CD4-positive, alpha-beta T cell treated with Interleukin-4 for 1 hour (primary cell): ENCODE results near the gene HOXA1.

ENCODE experiments used
- DNase-seq, 2 donors: peaks; one replicate each; pipeline ENCODE4 v3.0.0-alpha.2; 2020 to 2022

Gene HOXA1

DNA sequence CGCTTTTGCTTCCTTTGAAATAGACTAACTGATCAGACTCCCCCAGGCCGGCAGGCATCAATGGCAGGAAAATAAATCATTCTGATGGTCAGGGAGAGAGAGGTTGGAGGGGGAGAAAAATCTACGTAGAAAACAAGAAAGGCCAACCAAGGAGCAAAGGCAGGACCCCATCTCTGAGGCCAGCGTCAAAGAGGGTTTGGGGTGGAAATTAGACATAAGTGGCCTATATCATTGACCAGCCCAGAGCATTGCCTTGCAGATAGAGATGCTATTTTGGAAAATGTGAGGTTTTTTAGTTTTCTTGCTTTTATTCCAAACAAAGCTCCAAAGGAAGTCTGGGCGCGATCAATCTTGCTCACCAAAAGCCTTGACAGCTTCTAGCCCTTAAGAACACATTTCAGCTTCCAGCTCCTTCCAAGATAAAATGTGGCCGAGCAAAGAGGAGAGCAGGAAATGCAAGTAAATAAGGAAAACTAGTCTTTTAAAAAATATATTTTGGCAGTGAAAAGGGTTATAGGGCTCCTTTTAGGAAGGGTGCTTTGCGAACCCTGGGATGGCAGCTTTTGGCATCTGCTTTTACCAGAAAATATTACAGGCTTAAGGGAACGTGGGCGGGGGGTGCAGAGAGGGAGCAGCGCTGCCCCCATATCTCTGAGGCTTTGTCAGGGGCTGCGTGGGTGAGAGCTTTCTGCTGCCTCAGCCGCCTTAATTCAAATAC lies 8.7 kb upstream of the HOXA1 start:
- no peak for DNase-seq

DNA sequence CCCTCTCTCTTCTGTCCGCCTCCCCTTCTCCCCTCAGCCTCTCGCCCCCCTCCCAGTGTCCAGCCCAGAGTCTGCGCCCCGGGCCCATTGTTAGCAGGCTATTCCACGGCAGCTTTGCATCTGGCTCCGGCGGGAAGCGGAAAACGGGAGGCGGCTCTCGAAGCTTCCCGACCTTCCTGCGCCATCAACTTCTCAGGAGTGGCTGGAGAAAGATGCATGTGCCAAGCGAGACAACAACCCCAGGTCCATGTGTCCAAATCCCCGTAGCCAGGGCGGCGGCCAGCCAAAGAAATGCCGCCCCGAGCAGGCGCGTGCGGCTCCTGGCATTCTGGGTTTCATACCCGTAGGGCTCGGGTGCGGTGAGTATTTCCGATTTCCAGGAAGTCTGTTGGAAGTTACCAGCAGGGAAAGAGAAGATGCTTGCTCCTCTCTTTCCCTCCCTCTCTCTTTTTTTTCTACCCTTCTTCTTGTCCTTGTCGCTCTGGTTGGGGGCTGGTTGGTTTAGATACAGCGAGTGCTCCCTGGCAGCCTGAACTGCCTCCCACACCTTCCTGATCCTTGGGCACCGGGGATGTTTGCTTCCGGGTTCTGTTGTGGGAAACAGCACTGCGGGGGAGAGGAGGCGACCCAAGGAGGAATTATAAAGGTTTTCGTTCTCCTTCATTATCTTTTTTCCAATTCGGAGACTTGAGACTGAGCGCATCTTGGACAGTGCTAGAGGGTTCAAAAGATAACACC lies 7.9 kb upstream of the HOXA1 start:
- no peak for DNase-seq

DNA sequence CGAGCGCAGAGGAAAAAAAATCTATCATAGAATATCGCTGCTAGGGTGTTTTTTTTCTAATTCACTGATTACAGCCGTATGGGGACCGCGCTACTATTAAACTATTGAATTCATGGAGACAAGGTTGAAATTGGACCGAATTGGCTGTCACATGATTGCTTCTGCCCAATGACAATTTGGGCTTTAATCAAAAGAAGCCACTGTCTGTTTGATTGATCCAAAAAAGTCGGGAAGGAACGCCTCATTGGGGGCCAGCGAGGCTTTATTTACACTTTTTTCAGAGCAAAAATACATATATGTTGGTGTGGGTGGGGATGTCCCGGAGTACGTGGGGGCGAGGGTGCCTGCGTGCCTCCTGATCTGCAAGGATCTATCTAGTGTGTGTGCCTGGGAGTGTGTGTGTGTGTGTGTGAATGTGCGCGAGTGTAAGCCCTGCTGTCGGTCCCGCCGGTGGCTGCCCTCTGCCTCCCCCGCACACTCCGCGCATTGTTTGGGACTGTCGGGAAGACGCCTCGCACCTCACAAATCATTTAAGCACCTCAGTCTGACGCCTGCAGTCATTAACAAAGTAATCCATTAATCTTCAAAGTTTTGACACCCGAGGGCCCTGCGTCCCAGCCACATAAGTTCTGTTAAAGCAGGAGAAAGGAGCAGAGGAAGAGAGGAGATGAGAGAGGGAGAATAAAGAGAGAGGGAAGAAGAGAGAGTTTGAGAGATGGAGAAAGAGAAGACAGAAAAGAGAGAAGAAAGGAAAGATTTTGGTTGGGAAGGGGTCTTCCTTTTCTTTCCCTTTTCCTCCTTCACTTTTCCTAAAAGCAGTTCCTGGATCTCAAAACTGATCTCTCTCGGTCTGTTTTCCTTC lies 7.0 kb upstream of the HOXA1 start, which contains the start of gene HOXA2:
Gene HOXA2 (minus strand): TSS at position 103 of the 862 bp plus-strand sequence. CDS start 183 bp downstream, outside the sequence.
- no peak for DNase-seq

DNA sequence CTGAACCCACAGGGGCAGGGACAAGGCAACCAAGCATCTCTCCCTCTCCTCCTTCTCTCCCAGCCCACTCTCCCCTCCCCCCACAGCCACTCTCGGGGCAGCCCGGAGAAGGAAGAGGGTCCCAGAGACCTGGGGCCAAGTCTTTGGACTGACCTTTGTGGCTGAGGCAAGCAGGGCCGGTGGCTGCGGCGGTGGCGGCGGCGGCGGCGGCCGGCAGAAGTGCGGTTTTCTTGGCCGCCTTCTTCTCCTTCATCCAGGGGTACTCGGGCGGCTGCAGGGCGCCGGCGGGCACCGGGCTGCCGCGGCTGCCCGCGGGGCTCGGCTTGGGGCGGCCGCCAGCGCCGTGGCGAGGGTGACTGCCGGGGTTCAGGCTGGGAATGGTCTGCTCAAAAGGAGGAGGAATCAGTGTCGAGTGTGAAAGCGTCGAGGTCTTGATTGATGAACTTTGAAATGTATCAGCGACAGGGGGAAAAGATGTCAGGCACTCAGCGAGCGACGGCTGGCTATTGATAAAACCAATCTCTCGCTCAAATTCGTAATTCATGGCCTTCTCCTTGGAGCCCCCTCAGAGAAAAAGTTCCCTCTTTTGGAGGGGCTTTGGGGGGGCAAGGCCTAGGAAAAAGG lies 6.3 kb upstream of the HOXA1 start:
- no peak for DNase-seq

DNA sequence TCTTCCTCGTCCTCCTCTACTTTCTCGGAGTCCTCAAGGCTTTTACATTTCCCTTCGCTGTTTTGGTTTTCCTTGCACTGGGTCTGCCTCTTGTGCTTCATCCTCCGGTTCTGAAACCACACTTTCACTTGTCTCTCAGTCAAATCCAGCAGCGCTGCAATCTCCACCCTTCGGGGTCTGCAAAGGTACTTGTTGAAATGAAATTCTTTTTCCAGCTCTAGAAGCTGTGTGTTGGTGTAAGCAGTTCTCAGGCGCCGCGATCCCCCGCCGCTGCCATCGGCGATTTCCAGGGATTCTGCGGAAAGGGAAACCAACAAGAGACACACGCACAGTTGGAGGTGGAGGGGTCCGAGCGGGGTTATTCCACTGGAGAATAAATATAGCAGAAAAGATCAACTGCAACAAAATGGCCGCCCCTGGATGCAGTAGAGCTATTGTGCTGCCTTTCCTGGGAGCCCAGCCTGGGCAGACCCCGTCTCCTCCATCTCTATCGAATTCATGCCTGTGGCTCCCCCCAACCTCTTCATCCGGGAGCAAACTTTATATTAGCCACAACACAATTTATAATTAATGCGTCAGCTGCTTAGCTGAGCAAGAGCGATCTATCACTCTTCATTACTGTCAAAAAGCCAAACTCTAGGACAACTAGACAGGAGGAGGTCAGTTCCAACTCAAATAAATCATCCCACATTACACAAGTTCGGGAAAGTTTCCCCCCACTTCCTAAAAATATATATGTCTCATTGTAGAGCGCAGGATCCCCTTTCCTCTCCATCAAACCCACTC lies 5.6 kb upstream of the HOXA1 start:
- no peak for DNase-seq

DNA sequence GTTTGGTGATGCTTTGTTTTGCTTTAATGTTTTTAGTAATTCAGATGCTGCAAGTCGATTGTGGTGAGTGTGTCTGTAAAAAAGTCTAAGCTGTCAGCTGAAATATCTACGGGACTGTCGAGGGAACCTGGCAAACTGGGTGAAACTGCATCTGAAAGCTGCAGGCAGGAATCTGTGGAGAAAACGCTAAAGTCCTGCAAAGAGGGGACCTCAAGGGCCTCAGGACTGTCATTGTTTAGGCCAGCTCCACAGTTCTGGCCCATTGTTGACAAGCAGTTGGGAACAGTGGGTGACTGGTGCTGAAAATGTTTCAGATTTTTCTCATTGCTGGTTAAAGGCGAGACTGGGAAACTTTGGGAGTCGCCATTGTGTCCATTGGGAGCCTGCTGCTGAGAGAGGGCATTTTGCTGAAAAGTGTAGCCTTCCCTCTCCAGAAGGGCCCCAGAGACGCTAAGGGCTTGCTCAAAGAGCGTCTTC lies 4.9 kb upstream of the HOXA1 start:
- DNase-seq = no peak

DNA sequence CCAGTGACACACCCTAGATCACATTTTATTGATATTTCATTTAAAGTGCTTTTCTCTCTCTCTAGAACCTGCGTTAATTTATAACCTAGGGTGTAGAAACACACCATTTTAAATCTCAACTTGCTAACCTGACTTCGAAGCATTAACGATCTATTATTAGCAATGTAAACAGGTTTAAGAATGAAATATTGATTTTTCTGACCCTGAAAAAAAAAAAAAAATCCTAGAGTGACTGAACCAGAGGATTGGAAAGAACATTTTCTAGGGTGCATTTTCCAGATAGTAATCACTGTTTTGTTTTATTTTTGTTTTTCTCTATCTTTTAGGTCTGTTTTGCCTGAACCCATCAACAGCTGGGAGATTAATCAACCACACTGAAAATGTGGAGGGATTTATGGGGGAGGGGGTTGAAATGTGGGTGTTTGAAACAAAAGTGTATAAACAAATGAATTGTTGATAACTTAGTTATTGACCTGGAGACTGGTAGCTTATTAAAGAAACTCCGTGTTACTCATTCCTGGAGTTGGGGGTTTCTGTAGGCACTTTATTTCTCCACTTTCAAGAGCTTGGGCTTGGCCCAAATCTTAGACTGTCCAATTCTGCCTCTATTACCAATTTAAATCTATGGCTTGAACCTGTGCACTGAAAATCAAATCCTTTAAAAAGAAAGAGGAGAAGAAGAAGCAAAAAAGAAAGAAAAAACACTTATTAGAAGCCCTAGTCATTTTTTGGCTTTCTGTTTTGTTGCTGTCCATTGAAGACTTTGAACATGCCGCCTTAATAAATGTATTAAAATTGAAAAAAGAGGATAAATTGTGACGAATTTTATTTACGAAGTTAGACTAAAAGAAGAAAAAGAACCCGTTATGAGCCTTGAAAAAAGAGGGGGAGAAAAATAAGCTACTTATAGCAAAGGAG lies 3.9 kb upstream of the HOXA1 start:
- no peak for DNase-seq

DNA sequence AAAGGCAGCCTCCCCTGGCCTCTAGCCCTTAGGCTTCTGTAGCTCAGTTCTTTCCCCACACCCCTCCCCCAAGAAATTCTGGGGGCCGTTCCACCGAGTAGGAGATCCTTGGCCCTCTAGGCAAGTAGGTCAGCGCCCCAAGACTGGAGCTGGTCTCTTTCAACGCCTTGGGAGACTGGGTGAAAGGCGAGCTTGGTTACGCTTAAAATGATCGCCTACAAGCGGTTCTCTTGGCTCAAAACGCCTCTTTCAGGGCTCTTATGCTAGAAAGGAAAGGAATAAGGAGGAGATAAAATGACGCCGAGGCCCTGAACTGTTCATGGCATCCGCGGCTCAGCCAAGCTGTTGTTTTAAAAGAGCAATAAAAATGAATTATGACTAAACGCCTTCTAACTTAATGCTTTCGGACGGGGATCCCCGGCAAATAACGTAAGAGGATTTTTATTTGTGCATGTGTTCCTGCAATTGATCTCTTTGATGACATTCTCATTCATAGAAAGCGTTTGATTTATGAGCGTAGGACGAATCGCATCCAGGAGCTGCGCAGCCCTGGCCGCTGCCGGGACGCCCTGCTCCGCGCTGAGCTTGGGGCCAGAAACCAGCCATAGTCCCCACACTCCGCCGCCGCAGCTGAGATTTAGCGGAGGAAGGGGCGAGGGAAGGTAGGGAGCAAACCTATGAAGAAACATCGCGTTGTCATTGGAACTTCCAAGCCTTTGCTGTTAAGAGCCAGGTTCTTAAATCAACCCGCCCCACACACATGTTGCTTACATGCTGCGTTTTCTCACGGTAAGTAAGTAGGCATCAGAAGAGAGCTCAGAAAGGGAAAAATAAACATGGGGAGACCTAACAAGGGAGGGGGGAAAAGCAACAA lies 3.0 kb upstream of the HOXA1 start:
- DNase-seq = no peak

DNA sequence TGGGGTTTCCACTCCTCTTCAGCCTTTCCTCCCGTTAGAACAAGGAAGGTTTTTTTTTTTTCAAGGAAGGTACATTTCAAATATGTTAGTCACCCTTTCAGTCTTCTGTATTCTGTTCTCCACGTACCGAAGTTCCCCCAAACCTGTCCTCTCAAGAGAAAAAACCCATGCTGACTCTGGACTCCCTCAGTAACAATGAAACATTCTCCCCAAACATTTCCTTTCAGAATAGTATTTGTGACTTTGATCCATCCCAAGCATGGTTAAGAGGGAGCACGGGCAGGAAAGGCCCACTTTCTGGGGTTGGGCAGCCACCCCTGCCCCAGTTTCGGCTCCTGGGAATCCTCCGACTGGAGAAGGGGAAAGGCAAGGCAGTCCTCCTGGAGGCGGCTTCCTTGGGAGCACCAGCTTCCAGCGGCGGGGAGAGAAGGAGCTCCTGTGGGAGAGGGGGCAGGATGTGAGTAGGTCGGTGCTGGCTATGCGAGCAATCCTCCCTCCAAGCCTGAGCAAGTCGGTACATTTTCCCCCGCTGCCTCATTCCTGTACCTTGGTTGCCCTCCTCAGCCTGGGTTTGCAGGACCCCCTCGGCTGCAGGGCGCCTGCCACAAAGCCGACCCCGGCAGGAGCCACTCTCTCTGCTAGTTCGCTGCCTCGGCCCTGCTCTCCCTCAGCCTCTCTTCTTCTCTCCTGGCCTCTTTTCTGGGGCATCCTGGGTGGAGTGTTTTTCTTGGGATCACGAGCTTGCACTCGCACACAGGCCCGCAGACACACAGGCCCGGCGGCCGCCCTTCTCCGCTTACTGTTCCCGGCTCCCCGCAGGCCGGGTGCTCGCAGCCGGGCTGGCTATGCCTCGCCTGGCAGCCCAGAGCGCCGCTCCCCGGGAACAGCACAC lies 2.1 kb upstream of the HOXA1 start:
- no peak for DNase-seq

DNA sequence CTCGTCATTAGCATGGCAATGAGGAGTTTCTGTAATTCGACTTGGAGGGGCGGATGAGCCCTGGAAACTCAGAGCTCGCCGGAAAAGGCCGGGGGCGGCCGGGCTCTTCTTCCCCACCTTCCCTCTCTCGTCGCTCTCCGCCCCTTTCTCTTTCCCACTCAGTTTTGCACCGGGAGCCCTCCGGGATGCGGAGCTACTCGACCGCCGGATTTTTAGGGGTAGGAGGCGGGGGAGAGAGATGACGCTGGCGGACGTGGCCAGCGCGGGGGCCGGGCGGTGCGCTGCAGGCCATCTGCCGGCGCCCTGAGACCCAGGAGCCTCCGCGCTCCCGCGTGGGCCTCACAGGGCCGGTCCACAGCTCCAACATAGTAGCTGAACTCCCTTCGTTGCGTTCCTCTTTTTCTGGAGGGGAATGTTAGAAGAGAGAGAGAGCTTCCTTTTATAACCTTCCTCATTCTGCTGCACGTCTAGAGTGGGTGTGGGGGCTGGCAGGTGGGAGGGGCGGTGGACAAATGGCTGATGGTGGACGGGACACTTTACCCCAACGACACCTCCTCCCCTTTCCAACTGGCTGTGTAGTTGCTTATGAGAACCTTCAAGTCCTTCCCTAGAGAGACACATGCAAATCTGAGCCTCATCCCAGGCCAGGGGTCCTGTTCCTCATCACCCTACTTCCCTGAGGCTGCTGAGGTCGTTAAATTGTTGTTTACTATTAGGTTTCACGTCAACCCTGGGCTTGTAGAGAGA lies 1.1 kb upstream of the HOXA1 start:
- peak in 1 of 2 donors; percentile 28 for DNase-seq

DNA sequence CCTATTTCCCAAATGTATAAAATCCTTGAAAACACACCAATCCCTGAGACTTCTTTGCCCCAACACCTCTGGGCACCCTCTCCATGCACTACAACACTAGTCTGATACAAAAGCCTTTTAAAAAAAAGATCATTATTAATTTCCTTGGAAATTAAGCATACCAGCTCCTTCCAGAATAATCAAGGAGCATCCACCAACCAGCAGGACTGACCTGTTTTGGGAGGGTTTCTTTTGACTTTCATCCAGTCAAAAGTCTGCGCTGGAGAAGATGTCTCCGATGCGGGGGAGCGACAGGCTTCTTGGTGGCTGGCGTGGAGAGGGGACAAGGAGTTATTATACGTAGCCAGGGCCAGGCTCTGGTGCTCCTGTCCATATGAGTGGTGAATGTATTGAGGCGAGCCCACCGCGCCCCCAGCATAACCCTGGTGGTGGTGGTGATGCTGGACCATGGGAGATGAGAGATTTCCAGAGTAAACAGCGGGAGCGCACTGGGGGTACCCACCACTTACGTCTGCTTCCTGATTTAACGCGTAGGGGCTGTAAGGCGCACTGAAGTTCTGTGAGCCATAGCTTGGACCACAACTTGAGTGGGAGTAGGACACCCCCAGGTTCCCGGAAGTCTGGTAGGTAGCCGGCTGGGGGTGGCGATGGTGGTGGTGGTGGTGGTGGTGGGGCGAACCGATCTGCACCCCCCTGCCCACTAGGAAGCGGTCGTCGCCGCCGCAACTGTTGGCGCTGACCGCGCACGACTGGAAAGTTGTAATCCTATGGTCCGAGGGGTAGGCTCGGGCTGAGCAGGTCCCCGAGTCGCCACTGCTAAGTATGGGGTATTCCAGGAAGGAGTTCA lies 527 bp downstream of the HOXA1 start:
- DNase-seq = peak; percentile 19 to 26

DNA sequence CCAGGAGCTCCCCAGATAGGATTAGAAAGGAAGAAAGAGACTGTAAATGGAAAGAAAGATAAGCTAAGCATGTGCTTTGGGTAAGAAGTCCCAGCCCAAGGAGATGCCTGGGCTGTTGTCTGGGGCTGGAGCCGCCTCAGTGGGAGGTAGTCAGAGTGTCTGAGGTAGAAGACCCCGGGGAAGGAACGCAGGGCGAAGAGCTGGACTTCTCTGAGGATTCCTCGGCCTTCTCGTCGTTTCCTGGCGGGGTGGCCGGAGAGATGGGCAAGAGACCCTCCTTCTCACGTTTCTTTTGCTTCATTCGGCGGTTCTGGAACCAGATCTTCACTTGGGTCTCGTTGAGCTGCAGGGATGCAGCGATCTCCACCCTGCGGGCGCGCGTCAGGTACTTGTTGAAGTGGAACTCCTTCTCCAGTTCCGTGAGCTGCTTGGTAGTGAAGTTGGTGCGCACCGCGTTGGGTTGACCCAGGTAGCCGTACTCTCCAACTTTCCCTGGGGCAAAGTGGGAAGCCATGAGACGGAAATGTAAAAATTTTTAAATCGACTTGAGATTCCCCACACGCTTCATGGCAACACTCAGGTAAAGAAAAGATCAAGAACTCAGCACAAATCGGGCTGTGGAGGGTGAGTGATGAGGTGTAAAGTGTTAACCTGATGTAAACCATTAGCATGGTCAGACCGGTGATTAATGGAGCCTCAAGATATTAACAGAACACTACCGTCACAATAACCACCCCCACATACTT lies 1.3 kb downstream of the HOXA1 start:
- DNase-seq = no peak

DNA sequence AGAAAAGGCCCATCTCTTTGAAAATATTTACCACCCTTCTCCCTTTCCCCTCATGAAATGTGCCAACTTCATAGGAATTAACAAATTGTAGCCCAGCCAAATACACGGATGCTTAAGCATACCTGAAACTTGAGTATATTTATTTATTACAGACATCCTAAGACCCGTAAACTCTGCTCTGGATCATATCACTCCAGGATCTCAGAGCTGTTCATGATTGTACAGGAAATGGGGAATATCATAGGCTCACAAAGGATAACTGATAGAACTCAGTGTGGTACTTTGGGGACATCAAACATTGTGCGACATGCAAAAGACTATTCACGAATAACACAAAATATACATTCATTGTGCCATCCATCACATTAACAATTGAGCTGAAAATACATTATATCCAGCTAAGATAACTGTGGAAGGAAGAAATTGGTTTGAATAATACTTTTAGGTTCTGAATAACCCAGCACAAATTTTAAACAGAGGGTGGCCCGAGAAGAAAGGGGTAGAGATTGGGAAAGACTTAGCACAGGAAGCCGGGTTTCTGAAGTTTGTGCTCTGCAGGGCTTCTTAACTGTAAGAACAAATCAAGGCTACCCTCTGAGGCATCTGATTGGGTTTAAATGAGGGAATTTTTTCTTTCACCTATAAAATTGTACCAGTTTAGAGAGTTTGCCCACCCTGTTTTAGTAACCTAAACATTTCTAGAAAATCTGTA lies 2.5 kb downstream of the HOXA1 start:
- DNase-seq = no peak

DNA sequence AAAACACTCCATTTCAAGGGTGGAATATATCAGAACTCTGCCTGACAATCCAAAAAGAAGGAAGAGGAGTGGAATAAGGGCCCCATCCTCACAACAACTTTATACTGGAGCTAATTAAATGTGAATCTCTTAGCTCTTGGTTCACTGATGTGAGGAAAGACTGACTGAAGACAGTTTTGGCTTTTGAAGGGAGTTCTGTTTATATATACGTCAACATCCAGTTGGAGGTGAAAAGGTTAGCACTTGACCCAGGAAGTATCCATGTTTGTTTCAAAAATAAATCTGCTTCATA lies 3.0 kb downstream of the HOXA1 start:
- no peak for DNase-seq

DNA sequence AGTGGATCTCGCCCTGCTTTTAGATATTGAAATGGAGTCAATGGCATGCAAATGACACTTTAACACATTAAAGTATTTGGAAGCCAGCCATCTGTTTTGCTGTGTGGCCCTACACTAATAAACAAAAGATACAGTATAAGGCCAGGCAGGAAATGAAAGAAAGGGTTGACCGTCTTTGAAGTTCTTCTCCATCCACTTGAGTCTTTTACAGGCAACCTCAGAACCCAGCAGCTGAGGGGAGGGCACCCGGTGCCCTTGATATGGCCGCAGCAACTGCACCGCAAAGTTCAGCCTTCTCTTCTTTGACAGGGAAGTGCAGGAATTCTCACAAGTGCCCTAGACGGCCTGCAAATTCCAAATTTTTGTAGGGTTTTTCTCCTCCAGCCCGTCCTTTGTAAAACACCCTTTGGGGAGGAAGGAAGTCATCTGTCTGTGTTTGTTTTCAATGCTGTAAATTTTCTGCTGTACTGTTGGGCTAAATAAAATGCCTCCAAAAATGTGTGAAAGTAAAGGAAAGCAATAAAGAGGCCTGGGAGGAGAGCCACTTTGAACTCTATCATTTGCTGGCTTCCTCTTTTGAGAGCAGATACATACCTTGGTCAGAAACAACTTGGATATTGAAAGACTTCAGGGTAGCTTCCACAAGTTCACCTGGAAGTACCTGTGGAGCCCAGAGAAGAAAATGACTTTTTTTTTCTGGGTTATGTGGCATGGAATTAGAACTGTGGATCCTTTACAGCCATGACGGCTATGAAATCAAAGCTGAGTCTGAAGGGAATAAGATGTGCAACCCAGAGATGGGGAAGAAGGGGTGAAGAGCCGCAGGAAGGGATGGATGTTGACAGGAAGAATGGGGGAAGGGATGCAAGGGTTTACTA lies 3.6 kb downstream of the HOXA1 start:
- DNase-seq = no peak
